SK-N-SH (cell line): ENCODE results near the gene EBNA1BP2. TPM values are rescaled to one million over a fixed set of nuclear protein-coding genes. Genes with fewer than 3 reads are reported as not detected.

Source experiments
- CTCF ChIA-PET: fragments of 300-600, 350-600 bp; formaldehyde crosslinking; extraction: SDS; loops from one replicate; lab custom pipeline; 2021; lab: Yijun Ruan, JAX
- POLR2A ChIA-PET: fragments of 350-600 bp; sonication (Branson Sonifier 250); formaldehyde crosslinking; extraction: SDS; loops from one replicate; lab custom pipeline; 2020; ENCODE audit warnings: antibody characterized with exemption, inconsistent platforms; lab: Yijun Ruan, JAX
- DNase-seq: peaks from one replicate; pipeline ENCODE4 v3.0.0; 2012
- H2AFZ ChIP-seq: fragments of 200-600 bp; sonication (generic); 2 replicates; pipeline ENCODE4 v1.8.1; 2016; ENCODE audit warnings: antibody characterized with exemption, mild to moderate bottlenecking, low read depth
- H3F3A ChIP-seq: fragments of 200-600 bp; sonication (generic); replicated peaks from 2 replicates; pipeline ENCODE3; 2016; ENCODE audit warnings: antibody characterized with exemption, mild to moderate bottlenecking; ENCODE audit not compliant: insufficient read depth
- H3K27ac ChIP-seq, 2 experiments: fragments of 200-500 bp in 1 of 2; fragments of 200-600 bp in 1 of 2; sonication (Bioruptor generic) in 1 of 2; sonication (generic), shearing (Covaris generic) in 1 of 2; 2 replicates each; pipeline versions ENCODE4 v1.5.1 to v1.6.1; 2014 to 2016; ENCODE audit warnings: low read depth in 2 of 2, inconsistent platforms in 1 of 2, low read length in 1 of 2, mild to moderate bottlenecking in 1 of 2, mixed read lengths in 1 of 2
- H3K27me3 ChIP-seq: fragments of 200-600 bp; sonication (generic), shearing (Covaris generic); 2 replicates; pipeline ENCODE4 v1.6.1; 2016; ENCODE audit warnings: mixed run types; ENCODE audit not compliant: insufficient read depth
- H3K36me3 ChIP-seq, 2 experiments: fragments of 200-500 bp in 1 of 2; fragments of 200-600 bp in 1 of 2; sonication (Bioruptor generic) in 1 of 2; sonication (generic) in 1 of 2; replicated peaks in 1 of 2; 2 replicates each; pipeline versions ENCODE3 to v1.5.1; 2014 to 2016; ENCODE audit warnings: low read length in 1 of 2, mild to moderate bottlenecking in 1 of 2; ENCODE audit not compliant: insufficient read depth in 2 of 2, control insufficient read depth in 1 of 2
- H3K4me1 ChIP-seq, 2 experiments: fragments of 200-500 bp in 1 of 2; fragments of 200-600 bp in 1 of 2; sonication (Bioruptor generic) in 1 of 2; sonication (generic), shearing (Covaris generic) in 1 of 2; 2 replicates each; pipeline versions ENCODE4 v1.5.1 to v1.6.1; 2014 to 2016; ENCODE audit warnings: low read depth in 1 of 2, low read length in 1 of 2, mixed run types in 1 of 2; ENCODE audit not compliant: insufficient read depth in 2 of 2, control insufficient read depth in 1 of 2
- H3K4me2 ChIP-seq: fragments of 200-600 bp; sonication (generic), shearing (Covaris generic); 2 replicates; pipeline ENCODE4 v1.6.1; 2017; ENCODE audit warnings: mixed run types
- H3K4me3 ChIP-seq, 2 experiments: fragments of 200-500 bp in 1 of 2; fragments of 200-600 bp in 1 of 2; sonication (Bioruptor generic) in 1 of 2; sonication (generic), shearing (Covaris generic) in 1 of 2; 2 replicates each; pipeline versions ENCODE4 v1.5.1 to v1.8.1; 2014 to 2016; ENCODE audit warnings: low read depth in 2 of 2, inconsistent platforms in 1 of 2, low read length in 1 of 2, mild to moderate bottlenecking in 1 of 2, mixed read lengths in 1 of 2, moderate library complexity in 1 of 2
- H3K79me2 ChIP-seq: fragments of 200-600 bp; sonication (generic); 2 replicates; pipeline ENCODE4 v1.8.1; 2017; ENCODE audit warnings: mild to moderate bottlenecking; ENCODE audit not compliant: insufficient read depth
- H3K9ac ChIP-seq: fragments of 200-600 bp; sonication (generic); 2 replicates; pipeline ENCODE4 v1.6.1; 2017; ENCODE audit warnings: mixed run types
- H3K9me2 ChIP-seq: fragments of 200-600 bp; sonication (generic); 2 replicates; pipeline ENCODE4 v1.6.1; 2017; ENCODE audit warnings: mixed run types
- H3K9me3 ChIP-seq: fragments of 200-600 bp; sonication (generic); 2 replicates; pipeline ENCODE4 v1.6.1; 2017; ENCODE audit warnings: mixed run types, mild to moderate bottlenecking, moderate library complexity
- H4K20me1 ChIP-seq: fragments of 200-600 bp; sonication (generic); 2 replicates; pipeline ENCODE4 v1.6.1; 2017; ENCODE audit warnings: mild to moderate bottlenecking, mixed run types; ENCODE audit not compliant: insufficient read depth
- EZH2phosphoT487 ChIP-seq: fragments of 200-600 bp; sonication (generic); IDR thresholded peaks from 2 replicates; pipeline ENCODE4 v1.6.1; 2017; ENCODE audit warnings: low read depth, mixed run types, mild to moderate bottlenecking, antibody characterized with exemption, moderate library complexity, borderline replicate concordance
- FOSL2 ChIP-seq: IDR thresholded peaks from 2 replicates; pipeline ENCODE4 v1.4.0; 2012; ENCODE audit warnings: low read depth, mild to moderate bottlenecking, moderate library complexity, borderline replicate concordance
- FOXJ3 ChIP-seq: sonication (generic); formaldehyde crosslinking; IDR thresholded peaks from 2 replicates; pipeline ENCODE4 v1.5.1; 2020; ENCODE audit warnings: mild to moderate bottlenecking, missing genetic modification reagents
- GABPA ChIP-seq: IDR thresholded peaks from 2 replicates; pipeline ENCODE4 v1.4.0; 2012; ENCODE audit warnings: low read depth, mild to moderate bottlenecking
- GATA2 ChIP-seq: sonication (generic); formaldehyde crosslinking; IDR thresholded peaks from 2 replicates; pipeline ENCODE4 v1.5.0; 2020; ENCODE audit warnings: mild to moderate bottlenecking, missing genetic modification reagents
- JUND ChIP-seq: IDR thresholded peaks from 2 replicates; pipeline ENCODE4 v1.4.0; 2012
- MAX ChIP-seq: IDR thresholded peaks from 2 replicates; pipeline ENCODE4 v1.4.0; 2012; ENCODE audit warnings: low read depth
- MXI1 ChIP-seq: IDR thresholded peaks from 2 replicates; pipeline ENCODE4 v1.6.1; 2012; ENCODE audit warnings: mild to moderate bottlenecking, low read depth, low read length, improper control_type of control experiment
- NRF1 ChIP-seq: IDR thresholded peaks from 2 replicates; pipeline ENCODE4 v1.6.1; 2012; ENCODE audit warnings: low read depth, mild to moderate bottlenecking, low read length
- REST ChIP-seq: IDR thresholded peaks from 2 replicates; pipeline ENCODE4 v1.6.1; 2012; ENCODE audit warnings: mild to moderate bottlenecking, low read depth, low read length, moderate library complexity
- RFX5 ChIP-seq: IDR thresholded peaks from 2 replicates; pipeline ENCODE4 v1.6.1; 2012; ENCODE audit warnings: mild to moderate bottlenecking, improper control_type of control experiment, low read length
- TAF1 ChIP-seq: IDR thresholded peaks from 2 replicates; pipeline ENCODE4 v1.6.1; 2012; ENCODE audit warnings: low read depth, mild to moderate bottlenecking, low read length, moderate library complexity, borderline replicate concordance
- TCF12 ChIP-seq: IDR thresholded peaks from 2 replicates; pipeline ENCODE4 v1.4.0; 2012
- polyA plus RNA-seq, 3 experiments: library from polyadenylated mRNA; depleted of rRNA; stranded (reverse); fragments of >200 nt; gene quantifications; 2 replicates each; pipeline ENCODE4 v1.2.3, GENCODE V29; 2012
- TF ChIP-seq, protein P1 (sequence below): IDR thresholded peaks from 2 replicates; pipeline ENCODE4 v1.4.0; 2012; ENCODE audit warnings: low read depth, borderline replicate concordance
- TF ChIP-seq, protein P2 (sequence below): fragments of 150-350 bp; IDR thresholded peaks from 2 replicates; pipeline ENCODE4 v1.6.1; 2017; ENCODE audit warnings: antibody characterized with exemption, low read length, low read depth, borderline replicate concordance

Gene EBNA1BP2
- polyA plus RNA-seq, 1 of the 3 experiments (the other 2 are of a cell fraction) = 146 TPM

DNA sequence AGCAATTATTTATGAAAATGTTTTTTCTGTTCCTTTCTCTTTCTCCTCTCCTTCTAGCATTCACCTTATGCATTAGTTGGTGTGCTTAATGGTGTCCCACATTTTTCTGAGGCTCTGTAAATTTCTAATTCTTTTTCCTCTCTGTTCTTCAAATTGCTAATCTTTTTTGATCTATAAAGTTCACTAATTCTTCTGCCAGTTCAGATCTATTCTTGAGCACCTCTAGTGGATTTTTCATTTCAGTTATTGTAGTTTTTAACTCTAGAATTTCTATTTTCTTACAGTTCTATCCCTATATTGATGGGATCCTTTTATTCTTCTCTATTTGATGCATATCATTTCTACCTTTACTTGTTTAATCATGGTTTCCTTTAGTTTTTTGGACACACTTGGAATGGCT lies 22.4 kb upstream of the EBNA1BP2 start:
- Histone ChIP-seq H3K27me3 (no peaks in the 10 kb centered on the region), H3K79me2 (no peaks in the 10 kb centered on the region), H3K4me3 (no peak overlapping the region), H3K27ac (no peak overlapping the region), H3K4me1 (no peaks in the 10 kb centered on the region), H2AFZ (no peak overlapping the region), H3K9ac (no peak overlapping the region), H3K36me3 (no peaks in the 10 kb centered on the region), H4K20me1 (no peaks in the 10 kb centered on the region), H3K9me2 (no peaks in the 10 kb centered on the region), H3K9me3 (peaks cover 3% of the 10 kb centered on the region; the same call in 1 of the 2 replicates), H3F3A (no peaks in the 10 kb centered on the region), H3K4me2 (no peak overlapping the region)
- POLR2A ChIA-PET = no interaction called here
- no peak for TF ChIP-seq FOSL2
- TF ChIP-seq JUND = no peak
- no peak for TF ChIP-seq FOXJ3 (CRISPR knock-in tag)
- TF ChIP-seq MXI1 = no peak
- TF ChIP-seq, protein P1, sequence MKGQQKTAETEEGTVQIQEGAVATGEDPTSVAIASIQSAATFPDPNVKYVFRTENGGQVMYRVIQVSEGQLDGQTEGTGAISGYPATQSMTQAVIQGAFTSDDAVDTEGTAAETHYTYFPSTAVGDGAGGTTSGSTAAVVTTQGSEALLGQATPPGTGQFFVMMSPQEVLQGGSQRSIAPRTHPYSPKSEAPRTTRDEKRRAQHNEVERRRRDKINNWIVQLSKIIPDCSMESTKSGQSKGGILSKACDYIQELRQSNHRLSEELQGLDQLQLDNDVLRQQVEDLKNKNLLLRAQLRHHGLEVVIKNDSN = no peak
- TF ChIP-seq TCF12 = no peak
- TF ChIP-seq GABPA = no peak
- TF ChIP-seq, protein P2, sequence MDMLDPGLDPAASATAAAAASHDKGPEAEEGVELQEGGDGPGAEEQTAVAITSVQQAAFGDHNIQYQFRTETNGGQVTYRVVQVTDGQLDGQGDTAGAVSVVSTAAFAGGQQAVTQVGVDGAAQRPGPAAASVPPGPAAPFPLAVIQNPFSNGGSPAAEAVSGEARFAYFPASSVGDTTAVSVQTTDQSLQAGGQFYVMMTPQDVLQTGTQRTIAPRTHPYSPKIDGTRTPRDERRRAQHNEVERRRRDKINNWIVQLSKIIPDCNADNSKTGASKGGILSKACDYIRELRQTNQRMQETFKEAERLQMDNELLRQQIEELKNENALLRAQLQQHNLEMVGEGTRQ = no peak
- no peak for TF ChIP-seq REST
- no peak for TF ChIP-seq MAX
- no peak for TF ChIP-seq GATA2 (CRISPR knock-in tag)
- TF ChIP-seq TAF1 = no peak
- no peak for TF ChIP-seq NRF1
- no peak for TF ChIP-seq EZH2phosphoT487
- TF ChIP-seq RFX5 = no peak
- no peak for DNase-seq
- CTCF ChIA-PET = interaction anchor here (0.8 kb wide), 1 partner anchor 10 kb away, joined by 3 read pairs; no protein-coding TSS in a partner anchor
